Nephron progenitor cell (in vitro differentiated cells): ENCODE data around the gene MAP2K4.
A peak's percentile ranks its signal among the peaks of the same experiment; 100 is the strongest.

ENCODE experiments used
- DNase-seq: peaks from one replicate; pipeline ENCODE4 v3.0.0; 2021
- H3K27ac Mint-ChIP-seq: 2 replicates; pipeline ENCODE4 v1.8.0; 2021; ENCODE audit warnings: mild to moderate bottlenecking, moderate library complexity, mixed read lengths
- H3K27me3 Mint-ChIP-seq: 2 replicates; pipeline ENCODE4 v1.8.0; 2021; ENCODE audit warnings: mild to moderate bottlenecking, low read depth, mixed read lengths; ENCODE audit not compliant: poor library complexity
- H3K36me3 Mint-ChIP-seq: 2 replicates; pipeline ENCODE4 v1.8.0; 2021; ENCODE audit warnings: low read depth, mixed read lengths
- H3K4me1 Mint-ChIP-seq: 2 replicates; pipeline ENCODE4 v1.8.0; 2021; ENCODE audit warnings: mixed read lengths
- H3K4me3 Mint-ChIP-seq: 2 replicates; pipeline ENCODE4 v1.8.0; 2021; ENCODE audit warnings: mild to moderate bottlenecking, moderate library complexity, mixed read lengths
- H3K9me3 Mint-ChIP-seq: 2 replicates; pipeline ENCODE4 v1.8.0; 2021; ENCODE audit warnings: mild to moderate bottlenecking, moderate library complexity, mixed read lengths
- CTCF ChIP-seq: fragments of 200-600 bp; sonication (generic); IDR thresholded peaks from 2 replicates; pipeline ENCODE4 v1.5.0; 2021; ENCODE audit warnings: antibody characterized with exemption

Gene MAP2K4

GRCh38 chr17:12164085-12164484 lies 143.4 kb downstream of the MAP2K4 start:
- no peaks in the 10 kb centered on the region for H3K4me1 Mint-ChIP-seq
- H3K27ac Mint-ChIP-seq: no peak overlapping the region
- no peak for DNase-seq
- no peak overlapping the region for H3K4me3 Mint-ChIP-seq
- peaks cover 31% of the 10 kb centered on the region for H3K9me3 Mint-ChIP-seq
- H3K27me3 Mint-ChIP-seq: peaks cover 3% of the 10 kb centered on the region
- H3K36me3 Mint-ChIP-seq: peaks cover 9% of the 10 kb centered on the region
- TF ChIP-seq CTCF: no peak

GRCh38 chr17:12178644-12179330 lies 158.1 kb downstream of the MAP2K4 start:
- TF ChIP-seq CTCF: no peak
- Mint-ChIP-seq H3K36me3 (no peaks in the 10 kb centered on the region), H3K4me1 (no peaks in the 10 kb centered on the region), H3K4me3 (no peak overlapping the region), H3K27me3 (no peaks in the 10 kb centered on the region), H3K27ac (no peak overlapping the region), H3K9me3 (no peaks in the 10 kb centered on the region)
- no peak for DNase-seq

- peak; percentile 84 for TF ChIP-seq CTCF
- peak; percentile 47 for DNase-seq
- no peaks in the 10 kb centered on the region for H3K36me3 Mint-ChIP-seq
Observed at GRCh38 chr17:12180644-12181261, 160.1 kb downstream of the MAP2K4 start.

GRCh38 chr17:12187658-12188057 lies 167.0 kb downstream of the MAP2K4 start:
- TF ChIP-seq CTCF: no peak
- peaks cover 2% of the 10 kb centered on the region for H3K4me1 Mint-ChIP-seq
- DNase-seq: no peak
- H3K9me3 Mint-ChIP-seq: peaks cover 37% of the 10 kb centered on the region
- H3K27ac Mint-ChIP-seq: no peak overlapping the region
- H3K4me3 Mint-ChIP-seq: no peak overlapping the region
- H3K27me3 Mint-ChIP-seq: peaks cover 3% of the 10 kb centered on the region
- H3K36me3 Mint-ChIP-seq: peaks cover 13% of the 10 kb centered on the region

More at GRCh38 chr17:12180644-12181261, 160.1 kb downstream of the MAP2K4 start:
- H3K4me1 Mint-ChIP-seq: no peaks in the 10 kb centered on the region
- no peak overlapping the region for H3K27ac Mint-ChIP-seq
- H3K27me3 Mint-ChIP-seq: no peaks in the 10 kb centered on the region
- peaks cover 2% of the 10 kb centered on the region for H3K9me3 Mint-ChIP-seq
- H3K4me3 Mint-ChIP-seq: no peak overlapping the region

- Mint-ChIP-seq H3K4me1 (peaks cover 13% of the 10 kb centered on the region), H3K27me3 (peaks cover 5% of the 10 kb centered on the region), H3K36me3 (peaks cover 7% of the 10 kb centered on the region), H3K4me3 (no peak overlapping the region), H3K9me3 (peaks cover 18% of the 10 kb centered on the region), H3K27ac (no peak overlapping the region)
- TF ChIP-seq CTCF: no peak
- DNase-seq: no peak
Observed at GRCh38 chr17:12193144-12193735, 172.6 kb downstream of the MAP2K4 start.
